GM21737 (cell line): Measurements from ENCODE around the gene ASPSCR1.
A peak's percentile ranks its signal among the peaks of the same experiment; 100 is the strongest.

Experiments
- ATAC-seq: cut with Tn5 transposase; IDR thresholded peaks from one replicate; pipeline ENCODE4 v1.9.1; 2021; ENCODE audit warnings: mild to moderate bottlenecking, moderate library complexity; ENCODE audit not compliant: unreplicated experiment

The ASPSCR1 gene

GRCh38 chr17:81958633-81959342 lies 18.6 kb upstream of the ASPSCR1 start:
- no peak for ATAC-seq

GRCh38 chr17:81959362-81960129 lies 17.9 kb upstream of the ASPSCR1 start:
- peak; percentile 47 for ATAC-seq

GRCh38 chr17:81960130-81960958 lies 17.1 kb upstream of the ASPSCR1 start:
- ATAC-seq, result no peak

- ATAC-seq, result no peak
Observed at GRCh38 chr17:81961087-81961511, 16.3 kb upstream of the ASPSCR1 start, which contains the start of gene NOTUM. Gene NOTUM, minus strand, starts transcription at chr17:81961187. Its CDS starts 278 bp downstream, at chr17:81960909.

GRCh38 chr17:81961521-81962498 lies 15.6 kb upstream of the ASPSCR1 start:
- no peak for ATAC-seq

- no peak for ATAC-seq
Observed at GRCh38 chr17:81962499-81963441, 14.7 kb upstream of the ASPSCR1 start.

- no peak for ATAC-seq
Observed at GRCh38 chr17:81964081-81964849, 13.2 kb upstream of the ASPSCR1 start.

- no peak for ATAC-seq
Observed at GRCh38 chr17:81966343-81967243, 10.8 kb upstream of the ASPSCR1 start.

- ATAC-seq, result no peak
Observed at GRCh38 chr17:81967244-81967532, 10.2 kb upstream of the ASPSCR1 start.

GRCh38 chr17:81967533-81968395 lies 9.7 kb upstream of the ASPSCR1 start:
- ATAC-seq, result no peak

- ATAC-seq, result no peak
Observed at GRCh38 chr17:81968396-81968745, 9.1 kb upstream of the ASPSCR1 start.

- ATAC-seq, result no peak
Observed at GRCh38 chr17:81968850-81969812, 8.3 kb upstream of the ASPSCR1 start.

- ATAC-seq, result no peak
Observed at GRCh38 chr17:81973432-81973831, 4.0 kb upstream of the ASPSCR1 start.

GRCh38 chr17:81976332-81977210 lies 858 bp upstream of the ASPSCR1 start:
- ATAC-seq, result peak; percentile 2
